Activated CD4-positive, alpha-beta T cell treated with anti-CD3 and anti-CD28 coated beads for 4 hours (primary cell): ENCODE results near the gene CXCL14.

Experiments used
- DNase-seq, 2 donors: peaks; one replicate each; pipeline ENCODE4 v3.0.0-alpha.2; 2020

The CXCL14 gene

GRCh38 chr5:135596157-135596763, 17.5 kb upstream of the CXCL14 start:
- no peak for DNase-seq

- DNase-seq = no peak
Observed at GRCh38 chr5:135594416-135594960, 15.7 kb upstream of the CXCL14 start.

- DNase-seq = no peak
Observed at GRCh38 chr5:135593886-135594285, 15.1 kb upstream of the CXCL14 start.

GRCh38 chr5:135593141-135593540, 14.3 kb upstream of the CXCL14 start:
- no peak for DNase-seq

DNA sequence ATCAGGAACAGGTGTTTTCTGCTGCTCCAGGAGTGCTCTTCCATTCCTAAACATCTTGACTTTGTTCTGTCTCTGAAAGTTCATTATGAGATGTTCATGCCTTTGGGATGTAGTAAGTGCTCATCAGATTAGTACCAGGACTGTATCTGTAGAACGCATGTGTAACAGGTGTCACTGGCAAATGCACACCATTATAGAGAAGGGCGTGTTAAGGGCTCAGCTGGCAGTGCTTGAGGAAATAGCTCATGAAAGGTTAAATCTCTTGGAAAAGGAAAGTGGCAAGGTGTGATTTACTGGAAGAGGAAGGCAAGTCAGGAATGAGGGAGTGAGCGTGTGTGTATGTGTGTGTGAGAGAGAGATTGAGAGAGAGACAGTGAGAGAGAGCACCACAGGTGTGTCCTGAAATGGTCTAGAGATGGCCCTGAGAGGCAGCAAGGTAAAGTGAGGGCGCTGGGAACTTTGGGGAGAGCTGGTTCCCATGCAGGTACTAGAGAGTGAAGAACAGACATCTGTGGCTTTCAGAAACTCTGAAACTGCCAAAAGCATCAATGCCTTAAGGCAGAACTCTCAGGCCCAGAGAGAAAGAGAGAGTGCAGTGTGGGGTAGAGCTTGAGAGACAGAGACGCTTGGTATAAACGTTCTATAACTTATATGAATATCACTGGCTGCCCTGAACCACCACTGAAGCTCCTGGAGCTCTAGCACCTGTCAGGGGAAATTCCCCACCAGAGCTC, 13.7 kb upstream of the CXCL14 start:
- no peak for DNase-seq

- no peak for DNase-seq
Observed at GRCh38 chr5:135591277-135591676, 12.5 kb upstream of the CXCL14 start.

- no peak for DNase-seq
Observed at GRCh38 chr5:135589152-135589551, 10.4 kb upstream of the CXCL14 start.

GRCh38 chr5:135587721-135588663, 9.2 kb upstream of the CXCL14 start:
- DNase-seq = no peak

DNA sequence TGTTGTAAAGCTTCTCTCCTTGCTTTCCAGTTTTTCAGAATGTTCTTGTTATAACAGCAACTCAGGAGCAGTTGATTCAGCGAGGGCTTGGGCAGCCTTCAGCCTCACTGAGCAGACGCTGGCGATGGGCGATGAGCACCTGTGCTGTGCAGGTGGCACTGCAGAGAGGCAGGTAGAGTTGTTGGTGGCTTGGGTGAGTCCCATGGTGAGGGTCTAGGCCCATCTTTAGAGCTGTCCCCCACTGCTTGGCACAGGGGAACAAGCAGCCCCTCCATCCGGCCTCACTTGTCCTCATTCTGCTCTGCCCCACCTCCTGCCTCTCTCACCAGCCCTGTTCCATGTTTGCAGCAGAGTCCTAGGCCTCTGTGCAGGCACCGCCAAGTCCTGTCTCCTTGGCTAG, 6.1 kb upstream of the CXCL14 start:
- no peak for DNase-seq

DNA sequence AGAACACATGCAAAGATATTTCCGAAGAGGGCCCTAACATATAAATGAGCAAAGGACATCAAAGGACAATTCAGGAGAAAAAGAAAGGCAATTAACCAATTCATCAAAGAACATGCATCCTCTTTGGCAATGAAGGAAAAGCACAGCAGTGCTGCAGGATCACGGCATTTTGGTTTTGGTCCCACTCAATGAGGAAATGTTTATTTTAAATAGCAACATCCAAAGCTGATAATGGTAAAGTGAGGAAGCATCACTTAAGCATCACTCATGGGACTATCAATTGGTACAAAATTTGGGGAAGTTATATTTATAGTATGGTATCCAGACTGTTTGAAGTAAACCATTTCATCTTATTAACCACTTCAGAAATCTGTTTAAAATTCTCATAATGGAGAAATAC, 5.5 kb upstream of the CXCL14 start:
- no peak for DNase-seq

DNA sequence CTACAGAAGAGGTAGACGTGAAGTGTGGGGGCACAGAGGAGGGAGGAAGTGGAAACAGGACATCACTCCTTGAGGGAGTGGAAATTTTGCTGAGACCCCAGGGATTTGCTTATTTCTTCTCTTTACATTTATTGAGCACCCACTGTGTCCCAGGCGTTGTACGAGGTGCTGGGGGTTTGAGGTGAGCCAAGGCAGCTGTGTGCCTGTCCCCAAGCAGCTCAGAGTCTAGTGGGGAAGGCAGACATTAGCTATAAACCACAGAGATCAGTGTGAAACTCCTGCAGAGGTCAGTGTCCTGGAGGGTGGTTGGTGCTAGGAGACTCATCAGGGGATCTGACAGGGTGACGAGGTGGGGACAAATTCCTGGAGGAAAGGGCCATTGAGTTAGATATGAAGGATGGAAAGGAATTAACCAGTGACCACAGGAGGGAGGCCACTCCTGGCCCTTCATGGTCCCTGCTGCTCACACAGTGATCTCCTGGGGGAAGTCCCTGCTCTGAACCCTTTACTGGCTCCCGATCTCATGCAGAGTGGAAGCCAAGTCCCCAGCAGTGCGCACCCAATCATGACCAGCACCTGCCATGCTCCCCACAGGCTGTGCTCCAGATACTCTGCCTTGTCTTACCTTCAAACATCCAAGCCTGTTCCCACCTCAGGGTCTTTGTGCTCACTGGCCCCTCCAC, 3.4 kb upstream of the CXCL14 start:
- no peak for DNase-seq

GRCh38 chr5:135578305-135578684, 496 bp downstream of the CXCL14 start:
- no peak for DNase-seq

GRCh38 chr5:135577421-135577820, 1.4 kb downstream of the CXCL14 start:
- no peak for DNase-seq

DNA sequence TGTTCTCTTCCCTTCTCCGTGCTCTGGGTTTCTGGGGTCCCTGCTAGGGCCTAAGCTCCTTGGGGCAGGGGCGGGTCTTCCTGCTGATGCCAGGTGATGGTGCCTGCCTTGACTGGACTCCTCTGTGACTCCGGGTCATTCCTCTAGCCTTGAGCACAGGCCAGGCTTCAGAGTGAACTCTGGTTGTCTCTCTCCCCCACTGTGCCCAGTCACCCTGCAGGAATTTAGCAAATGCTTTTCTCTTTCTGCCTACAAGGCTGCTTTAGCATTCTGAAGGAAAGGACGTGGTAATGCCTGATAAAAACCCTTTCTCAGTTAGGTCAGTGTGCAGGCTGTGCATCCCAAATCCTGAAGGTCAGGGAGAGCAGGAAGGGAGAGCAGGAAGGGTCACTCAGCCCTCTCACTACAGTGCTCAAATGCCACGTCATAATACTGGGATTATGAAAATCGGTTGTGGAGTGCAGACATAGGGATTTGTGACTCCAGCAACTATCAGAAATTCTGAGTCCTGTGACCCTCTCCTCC, 2.7 kb downstream of the CXCL14 start:
- DNase-seq = no peak

GRCh38 chr5:135574493-135574892, 4.3 kb downstream of the CXCL14 start:
- DNase-seq = no peak

- no peak for DNase-seq
Observed at GRCh38 chr5:135571902-135572301, 6.9 kb downstream of the CXCL14 start.

- DNase-seq = no peak
Observed at GRCh38 chr5:135571066-135571609, 7.7 kb downstream of the CXCL14 start.

- no peak for DNase-seq
Observed at GRCh38 chr5:135570453-135570764, 8.4 kb downstream of the CXCL14 start.

GRCh38 chr5:135569755-135570452, 8.9 kb downstream of the CXCL14 start:
- DNase-seq = no peak

- no peak for DNase-seq
Observed at GRCh38 chr5:135568923-135569360, 9.8 kb downstream of the CXCL14 start.

GRCh38 chr5:135568246-135568645, 10.5 kb downstream of the CXCL14 start:
- no peak for DNase-seq

- no peak for DNase-seq
Observed at GRCh38 chr5:135567661-135568060, 11.1 kb downstream of the CXCL14 start.
